HepG2 (cell line): ENCODE results near the gene GPS1. TPM values are rescaled to one million over a fixed set of nuclear protein-coding genes. Genes with fewer than 3 reads are reported as not detected.
A peak's percentile ranks its signal among the peaks of the same experiment; 100 is the strongest.

Experiments
- ISL2 ChIP-seq: sonication (generic); formaldehyde crosslinking; IDR thresholded peaks from 2 replicates; pipeline ENCODE4 v1.5.0; 2020; ENCODE audit warnings: missing genetic modification reagents
- MTA1 ChIP-seq: sonication (generic); formaldehyde crosslinking; IDR thresholded peaks from 2 replicates; pipeline ENCODE4 v1.4.0; 2020; ENCODE audit warnings: missing genetic modification reagents, mild to moderate bottlenecking, borderline replicate concordance
- MTA3 ChIP-seq: sonication (generic); formaldehyde crosslinking; IDR thresholded peaks from 2 replicates; pipeline ENCODE4 v1.4.0; 2020; ENCODE audit warnings: missing genetic modification reagents
- PPARG ChIP-seq: conservative IDR thresholded peaks from 2 replicates; pipeline ENCODE4 v1.6.1; 2016; ENCODE audit warnings: missing biosample characterization, missing genetic modification reagents
- SIX4 ChIP-seq: sonication (generic); formaldehyde crosslinking; IDR thresholded peaks from 2 replicates; pipeline ENCODE4 v1.4.0; 2020; ENCODE audit warnings: missing genetic modification reagents
- TBX2 ChIP-seq: sonication (generic); formaldehyde crosslinking; IDR thresholded peaks from 2 replicates; pipeline ENCODE4 v1.5.0; 2020; ENCODE audit warnings: missing genetic modification reagents, mild to moderate bottlenecking, borderline replicate concordance
- ZBTB7B ChIP-seq: sonication (generic); formaldehyde crosslinking; IDR thresholded peaks from 2 replicates; pipeline ENCODE4 v1.4.0; 2020; ENCODE audit warnings: missing genetic modification reagents
- ZFP36L1 ChIP-seq: sonication (generic); formaldehyde crosslinking; IDR thresholded peaks from 2 replicates; pipeline ENCODE4 v1.8.0; 2022; ENCODE audit warnings: mild to moderate bottlenecking, missing genetic modification reagents, moderate library complexity
- ZNF878 ChIP-seq: sonication (generic); formaldehyde crosslinking; IDR thresholded peaks from 2 replicates; pipeline ENCODE4 v1.8.1; 2023; ENCODE audit warnings: mild to moderate bottlenecking, missing genetic modification reagents, moderate library complexity
- ZSCAN12 ChIP-seq: sonication (generic); formaldehyde crosslinking; IDR thresholded peaks from 2 replicates; pipeline ENCODE4 v1.9.0; 2021; ENCODE audit warnings: mild to moderate bottlenecking, missing genetic modification reagents
- ZSCAN9 ChIP-seq: IDR thresholded peaks from 2 replicates; pipeline ENCODE4 v1.6.1; 2016; ENCODE audit warnings: borderline replicate concordance
- polyA plus RNA-seq, 8 experiments: library from polyadenylated mRNA; depleted of rRNA in 3 of 8; stranded (reverse) in 7 of 8; unstranded in 1 of 8; fragments of >200 nt; fragmentation: Illumina TruSeq in 4 of 8; extraction: Trizol in 4 of 8; gene quantifications; 2 replicates each; pipeline versions ENCODE4 v1.2.1 to v1.2.3, GENCODE V29; 2011 to 2016; ENCODE audit warnings: low read depth in 4 of 8, missing spikeins in 1 of 8, mixed read lengths in 1 of 8; ENCODE audit not compliant: insufficient read depth in 1 of 8
- total RNA-seq, 5 experiments: library from RNA; depleted of rRNA; stranded (reverse); fragments of >200 nt; fragmentation: Illumina TruSeq; extraction: Trizol; gene quantifications; 2 replicates each; pipeline ENCODE4 v1.2.3, GENCODE V29; 2016; ENCODE audit warnings: low read depth in 1 of 5
- TF ChIP-seq, protein P1 (sequence below): sonication (generic); formaldehyde crosslinking; IDR thresholded peaks from 2 replicates; pipeline ENCODE4; 2020; ENCODE audit warnings: missing genetic modification reagents, mild to moderate bottlenecking, borderline replicate concordance
- TF ChIP-seq, protein P2 (sequence below): sonication (generic); formaldehyde crosslinking; IDR thresholded peaks from one replicate; pipeline ENCODE4 v1.5.1; 2020; ENCODE audit warnings: mild to moderate bottlenecking, missing genetic modification reagents; ENCODE audit errors: not compliant biosample characterization
- TF ChIP-seq, protein P3 (sequence below): sonication (generic); formaldehyde crosslinking; IDR thresholded peaks from 2 replicates; pipeline ENCODE4 v1.4.0; 2020; ENCODE audit warnings: missing genetic modification reagents
- TF ChIP-seq, protein P4 (sequence below): sonication (generic); formaldehyde crosslinking; IDR thresholded peaks from 2 replicates; pipeline ENCODE4 v1.8.1; 2023; ENCODE audit warnings: missing genetic modification reagents, mild to moderate bottlenecking, borderline replicate concordance

GPS1 gene
- total and polyA plus RNA-seq, 2 of the 13 experiments (the other 11 are each of a cell fraction or from before 2014, with no cell fraction given), result 124 to 128 TPM

DNA sequence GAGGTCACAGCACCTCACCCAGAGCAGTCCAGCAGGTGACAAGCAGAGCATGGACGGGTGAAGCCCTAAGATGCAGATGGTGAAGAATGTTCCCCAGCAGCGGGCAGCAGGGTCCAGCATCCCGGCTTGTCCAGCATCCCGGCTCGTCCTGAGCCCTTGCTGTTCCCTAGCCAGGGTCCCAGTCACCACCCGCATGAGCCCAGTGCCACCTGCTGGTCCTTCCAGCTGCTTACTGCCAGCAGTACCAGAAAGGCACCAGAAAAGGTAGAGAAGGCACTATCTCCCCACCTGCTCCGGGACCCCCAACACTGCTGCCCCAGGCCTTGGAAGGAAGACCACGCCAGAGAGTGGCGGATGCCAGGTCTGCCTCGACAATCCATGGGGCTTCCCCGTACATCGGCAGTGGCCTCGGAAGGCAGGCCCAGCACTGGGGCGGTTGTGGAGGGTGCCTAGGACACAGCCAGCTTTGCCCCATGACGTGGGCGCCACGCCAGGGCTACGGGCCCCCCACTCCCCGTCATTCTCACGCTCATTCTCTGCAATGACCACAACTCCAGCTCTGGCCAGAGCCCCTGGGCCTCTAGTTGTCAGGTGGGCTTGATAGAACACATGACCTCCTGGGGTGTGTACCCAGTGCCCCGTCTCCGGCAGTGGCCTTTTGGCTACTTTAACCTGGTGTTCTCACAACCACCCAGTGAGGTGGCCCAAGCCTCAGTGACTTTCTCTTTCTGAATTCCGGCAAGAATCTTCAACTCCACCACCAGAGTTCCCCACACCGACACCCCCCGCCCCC lies 30.4 kb upstream of the GPS1 start (continued):
- TF ChIP-seq ZFP36L1 (CRISPR knock-in tag), result 0 out of 2 replicates have a peak, but pooled peaks have one; percentile 10
- TF ChIP-seq PPARG (CRISPR knock-in tag), result no peak
- peak; percentile 79 for TF ChIP-seq TBX2 (CRISPR knock-in tag)
- TF ChIP-seq MTA3 (CRISPR knock-in tag), result no peak
- no peak for TF ChIP-seq ZNF878 (CRISPR knock-in tag)
- TF ChIP-seq ISL2 (CRISPR knock-in tag), result peak; percentile 79
- TF ChIP-seq, protein P1, sequence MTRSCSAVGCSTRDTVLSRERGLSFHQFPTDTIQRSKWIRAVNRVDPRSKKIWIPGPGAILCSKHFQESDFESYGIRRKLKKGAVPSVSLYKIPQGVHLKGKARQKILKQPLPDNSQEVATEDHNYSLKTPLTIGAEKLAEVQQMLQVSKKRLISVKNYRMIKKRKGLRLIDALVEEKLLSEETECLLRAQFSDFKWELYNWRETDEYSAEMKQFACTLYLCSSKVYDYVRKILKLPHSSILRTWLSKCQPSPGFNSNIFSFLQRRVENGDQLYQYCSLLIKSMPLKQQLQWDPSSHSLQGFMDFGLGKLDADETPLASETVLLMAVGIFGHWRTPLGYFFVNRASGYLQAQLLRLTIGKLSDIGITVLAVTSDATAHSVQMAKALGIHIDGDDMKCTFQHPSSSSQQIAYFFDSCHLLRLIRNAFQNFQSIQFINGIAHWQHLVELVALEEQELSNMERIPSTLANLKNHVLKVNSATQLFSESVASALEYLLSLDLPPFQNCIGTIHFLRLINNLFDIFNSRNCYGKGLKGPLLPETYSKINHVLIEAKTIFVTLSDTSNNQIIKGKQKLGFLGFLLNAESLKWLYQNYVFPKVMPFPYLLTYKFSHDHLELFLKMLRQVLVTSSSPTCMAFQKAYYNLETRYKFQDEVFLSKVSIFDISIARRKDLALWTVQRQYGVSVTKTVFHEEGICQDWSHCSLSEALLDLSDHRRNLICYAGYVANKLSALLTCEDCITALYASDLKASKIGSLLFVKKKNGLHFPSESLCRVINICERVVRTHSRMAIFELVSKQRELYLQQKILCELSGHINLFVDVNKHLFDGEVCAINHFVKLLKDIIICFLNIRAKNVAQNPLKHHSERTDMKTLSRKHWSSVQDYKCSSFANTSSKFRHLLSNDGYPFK (CRISPR knock-in tag), result peak; percentile 43; the same call in 1 of the 2 replicates
- no peak for TF ChIP-seq ZSCAN12
- TF ChIP-seq, protein P2, sequence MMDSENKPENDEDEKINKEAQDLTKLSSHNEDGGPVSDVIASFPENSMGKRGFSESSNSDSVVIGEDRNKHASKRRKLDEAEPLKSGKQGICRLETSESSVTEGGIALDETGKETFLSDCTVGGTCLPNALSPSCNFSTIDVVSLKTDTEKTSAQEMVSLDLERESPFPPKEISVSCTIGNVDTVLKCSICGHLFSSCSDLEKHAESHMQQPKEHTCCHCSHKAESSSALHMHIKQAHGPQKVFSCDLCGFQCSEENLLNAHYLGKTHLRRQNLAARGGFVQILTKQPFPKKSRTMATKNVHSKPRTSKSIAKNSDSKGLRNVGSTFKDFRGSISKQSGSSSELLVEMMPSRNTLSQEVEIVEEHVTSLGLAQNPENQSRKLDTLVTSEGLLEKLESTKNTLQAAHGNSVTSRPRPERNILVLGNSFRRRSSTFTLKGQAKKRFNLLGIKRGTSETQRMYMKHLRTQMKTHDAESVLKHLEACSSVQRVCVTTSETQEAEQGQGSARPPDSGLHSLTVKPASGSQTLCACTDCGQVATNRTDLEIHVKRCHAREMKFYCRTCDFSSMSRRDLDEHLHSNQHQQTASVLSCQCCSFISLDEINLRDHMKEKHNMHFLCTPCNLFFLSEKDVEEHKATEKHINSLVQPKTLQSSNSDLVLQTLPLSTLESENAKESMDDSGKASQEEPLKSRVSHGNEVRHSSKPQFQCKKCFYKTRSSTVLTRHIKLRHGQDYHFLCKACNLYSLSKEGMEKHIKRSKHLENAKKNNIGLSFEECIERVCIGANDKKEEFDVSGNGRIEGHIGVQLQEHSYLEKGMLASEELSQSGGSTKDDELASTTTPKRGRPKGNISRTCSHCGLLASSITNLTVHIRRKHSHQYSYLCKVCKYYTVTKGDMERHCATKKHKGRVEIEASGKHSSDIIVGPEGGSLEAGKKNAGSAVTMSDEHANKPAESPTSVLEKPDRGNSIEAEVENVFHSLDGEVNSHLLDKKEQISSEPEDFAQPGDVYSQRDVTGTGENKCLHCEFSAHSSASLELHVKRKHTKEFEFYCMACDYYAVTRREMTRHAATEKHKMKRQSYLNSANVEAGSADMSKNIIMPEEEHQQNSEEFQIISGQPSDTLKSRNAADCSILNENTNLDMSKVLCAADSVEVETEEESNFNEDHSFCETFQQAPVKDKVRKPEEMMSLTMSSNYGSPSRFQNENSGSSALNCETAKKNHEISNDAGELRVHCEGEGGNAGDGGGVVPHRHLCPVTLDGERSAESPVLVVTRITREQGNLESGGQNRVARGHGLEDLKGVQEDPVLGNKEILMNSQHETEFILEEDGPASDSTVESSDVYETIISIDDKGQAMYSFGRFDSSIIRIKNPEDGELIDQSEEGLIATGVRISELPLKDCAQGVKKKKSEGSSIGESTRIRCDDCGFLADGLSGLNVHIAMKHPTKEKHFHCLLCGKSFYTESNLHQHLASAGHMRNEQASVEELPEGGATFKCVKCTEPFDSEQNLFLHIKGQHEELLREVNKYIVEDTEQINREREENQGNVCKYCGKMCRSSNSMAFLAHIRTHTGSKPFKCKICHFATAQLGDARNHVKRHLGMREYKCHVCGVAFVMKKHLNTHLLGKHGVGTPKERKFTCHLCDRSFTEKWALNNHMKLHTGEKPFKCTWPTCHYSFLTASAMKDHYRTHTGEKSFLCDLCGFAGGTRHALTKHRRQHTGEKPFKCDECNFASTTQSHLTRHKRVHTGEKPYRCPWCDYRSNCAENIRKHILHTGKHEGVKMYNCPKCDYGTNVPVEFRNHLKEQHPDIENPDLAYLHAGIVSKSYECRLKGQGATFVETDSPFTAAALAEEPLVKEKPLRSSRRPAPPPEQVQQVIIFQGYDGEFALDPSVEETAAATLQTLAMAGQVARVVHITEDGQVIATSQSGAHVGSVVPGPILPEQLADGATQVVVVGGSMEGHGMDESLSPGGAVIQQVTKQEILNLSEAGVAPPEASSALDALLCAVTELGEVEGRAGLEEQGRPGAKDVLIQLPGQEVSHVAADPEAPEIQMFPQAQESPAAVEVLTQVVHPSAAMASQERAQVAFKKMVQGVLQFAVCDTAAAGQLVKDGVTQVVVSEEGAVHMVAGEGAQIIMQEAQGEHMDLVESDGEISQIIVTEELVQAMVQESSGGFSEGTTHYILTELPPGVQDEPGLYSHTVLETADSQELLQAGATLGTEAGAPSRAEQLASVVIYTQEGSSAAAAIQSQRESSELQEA (CRISPR knock-in tag), result no peak
- peak; percentile 80; the same call in 1 of the 2 replicates for TF ChIP-seq ZSCAN9 (CRISPR knock-in tag)
- 0 out of 2 replicates have a peak, but pooled peaks have one; percentile 42 for TF ChIP-seq SIX4 (CRISPR knock-in tag)
- TF ChIP-seq, protein P3, sequence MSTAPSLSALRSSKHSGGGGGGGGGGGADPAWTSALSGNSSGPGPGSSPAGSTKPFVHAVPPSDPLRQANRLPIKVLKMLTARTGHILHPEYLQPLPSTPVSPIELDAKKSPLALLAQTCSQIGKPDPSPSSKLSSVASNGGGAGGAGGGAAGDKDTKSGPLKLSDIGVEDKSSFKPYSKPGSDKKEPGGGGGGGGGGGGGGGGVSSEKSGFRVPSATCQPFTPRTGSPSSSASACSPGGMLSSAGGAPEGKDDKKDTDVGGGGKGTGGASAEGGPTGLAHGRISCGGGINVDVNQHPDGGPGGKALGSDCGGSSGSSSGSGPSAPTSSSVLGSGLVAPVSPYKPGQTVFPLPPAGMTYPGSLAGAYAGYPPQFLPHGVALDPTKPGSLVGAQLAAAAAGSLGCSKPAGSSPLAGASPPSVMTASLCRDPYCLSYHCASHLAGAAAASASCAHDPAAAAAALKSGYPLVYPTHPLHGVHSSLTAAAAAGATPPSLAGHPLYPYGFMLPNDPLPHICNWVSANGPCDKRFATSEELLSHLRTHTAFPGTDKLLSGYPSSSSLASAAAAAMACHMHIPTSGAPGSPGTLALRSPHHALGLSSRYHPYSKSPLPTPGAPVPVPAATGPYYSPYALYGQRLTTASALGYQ (CRISPR knock-in tag), result peak; percentile 9; the same call in 1 of the 2 replicates
- no peak for TF ChIP-seq MTA1 (CRISPR knock-in tag)
- peak; percentile 95 for TF ChIP-seq ZBTB7B (CRISPR knock-in tag)
- TF ChIP-seq, protein P4, sequence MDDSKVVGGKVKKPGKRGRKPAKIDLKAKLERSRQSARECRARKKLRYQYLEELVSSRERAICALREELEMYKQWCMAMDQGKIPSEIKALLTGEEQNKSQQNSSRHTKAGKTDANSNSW (CRISPR knock-in tag), result no peak
